GM21619 (cell line): ENCODE results near the gene RAD9A.

Experiments
- ATAC-seq: cut with Tn5 transposase; IDR thresholded peaks from one replicate; pipeline ENCODE4 v1.9.1; 2021; ENCODE audit not compliant: unreplicated experiment

RAD9A gene

GRCh38 chr11:67438158-67438902, 46.5 kb downstream of the RAD9A start:
- ATAC-seq: no peak

- ATAC-seq: no peak
Observed at GRCh38 chr11:67439321-67440228, 47.8 kb downstream of the RAD9A start.

DNA sequence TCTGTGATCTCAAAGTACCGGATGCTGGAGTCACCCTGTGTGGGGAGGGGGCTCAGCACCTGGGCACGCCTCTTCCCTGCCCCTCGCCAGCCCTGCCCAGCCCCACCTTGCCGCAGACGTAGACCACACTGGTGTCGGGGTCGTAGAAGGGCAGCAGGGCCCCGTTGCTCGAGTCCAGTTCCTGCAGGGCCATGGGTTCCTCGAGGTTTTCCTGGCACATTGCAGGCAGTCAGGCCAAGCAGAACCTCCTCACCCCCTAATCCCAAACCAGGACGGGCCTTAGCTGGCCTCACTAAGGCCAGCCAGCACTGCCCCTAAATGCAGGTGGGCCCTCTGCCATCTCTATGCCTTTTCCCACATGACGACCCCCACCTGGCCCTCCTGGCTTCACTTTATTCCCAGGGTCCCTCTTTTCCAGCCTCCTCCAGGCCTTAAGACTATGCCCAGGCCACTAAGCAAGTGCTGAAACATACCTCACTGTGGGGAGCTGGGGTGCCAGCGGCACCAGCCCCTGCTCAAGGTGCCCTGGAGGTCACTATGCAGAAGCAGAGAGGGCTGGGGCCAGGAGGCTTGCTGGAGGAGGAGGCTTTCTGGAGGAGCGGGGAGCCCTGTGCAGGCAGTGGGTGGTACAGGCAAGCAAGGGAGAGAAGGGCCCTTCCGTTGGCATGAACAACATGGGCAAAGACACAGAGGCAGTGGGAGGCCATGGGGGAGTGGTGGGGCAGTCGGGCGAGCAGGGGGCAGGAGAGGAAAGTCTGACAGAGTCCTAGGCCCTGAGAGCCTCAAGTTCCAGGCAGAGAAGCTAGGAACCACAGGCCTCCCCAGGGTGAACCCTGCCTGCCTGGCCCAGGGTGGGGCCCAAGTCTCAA, 48.7 kb downstream of the RAD9A start:
- no peak for ATAC-seq

DNA sequence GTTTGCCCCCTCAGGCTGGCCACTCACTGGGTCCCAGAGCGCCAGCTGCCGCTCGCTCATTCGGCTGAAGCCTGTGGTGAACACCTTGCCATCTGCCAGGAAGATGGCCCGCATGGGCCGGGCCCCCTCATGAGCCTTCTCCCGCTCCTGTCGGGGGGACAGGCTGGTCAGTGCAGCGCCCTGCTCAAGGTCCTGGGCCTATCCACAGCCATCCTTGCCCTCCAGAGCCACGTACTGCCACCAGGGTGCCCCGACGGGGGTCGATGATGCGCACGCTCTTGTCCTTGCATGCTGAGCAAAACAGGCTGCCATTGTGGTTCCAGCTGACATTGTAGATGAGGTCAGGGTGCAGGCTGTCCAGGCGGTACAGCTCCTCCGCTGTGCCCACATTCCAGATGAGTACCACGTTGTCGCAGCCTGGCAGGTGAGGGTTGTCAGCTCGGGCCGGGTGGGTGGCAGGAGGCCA, 49.3 kb downstream of the RAD9A start:
- ATAC-seq: no peak

GRCh38 chr11:67441731-67442351, 50.1 kb downstream of the RAD9A start:
- no peak for ATAC-seq

DNA sequence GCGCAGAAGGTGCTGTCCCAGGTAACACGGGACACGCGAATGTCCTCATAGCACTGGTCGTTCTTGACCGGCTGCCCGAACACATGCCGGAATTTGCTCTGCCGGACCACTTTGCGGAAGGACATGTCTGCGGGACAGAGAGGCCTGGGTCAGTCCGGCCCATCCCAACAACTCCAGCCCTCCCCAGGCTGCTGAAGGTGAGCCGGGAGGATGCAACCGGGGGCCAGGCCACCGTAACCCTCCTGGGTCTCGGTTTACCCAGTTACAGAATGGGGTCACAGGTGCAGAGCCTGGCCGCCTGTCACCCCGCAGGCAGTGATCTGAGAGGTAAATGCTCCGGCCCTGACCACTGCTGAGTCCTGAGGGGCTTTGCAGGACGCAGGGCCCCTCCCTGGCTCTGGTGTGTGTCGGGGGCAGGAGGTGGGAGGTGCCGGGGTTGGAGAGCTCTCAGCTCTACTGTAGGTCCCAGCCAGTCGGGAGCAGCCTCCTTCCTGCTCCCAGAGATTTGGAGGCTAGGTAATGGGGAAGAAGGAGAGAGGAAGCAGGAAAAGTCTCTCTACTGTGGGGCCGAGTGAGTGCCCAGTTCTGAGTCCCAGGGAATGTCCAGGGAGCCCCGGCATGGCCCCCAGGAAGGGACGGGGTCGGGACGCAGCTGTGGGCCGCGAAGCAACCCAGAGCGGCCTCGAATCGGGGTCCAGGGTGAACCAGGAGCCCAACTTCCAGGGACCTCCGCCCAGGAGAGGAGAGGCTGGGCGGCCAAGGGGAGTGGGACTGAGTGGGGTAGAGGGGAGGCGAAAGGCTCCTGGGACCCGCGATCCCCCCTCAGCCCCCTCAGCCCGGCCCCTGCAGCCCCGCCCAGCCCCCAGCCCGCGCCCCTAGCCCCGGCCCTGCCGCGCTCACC, 51.0 kb downstream of the RAD9A start:
- ATAC-seq: no peak

DNA sequence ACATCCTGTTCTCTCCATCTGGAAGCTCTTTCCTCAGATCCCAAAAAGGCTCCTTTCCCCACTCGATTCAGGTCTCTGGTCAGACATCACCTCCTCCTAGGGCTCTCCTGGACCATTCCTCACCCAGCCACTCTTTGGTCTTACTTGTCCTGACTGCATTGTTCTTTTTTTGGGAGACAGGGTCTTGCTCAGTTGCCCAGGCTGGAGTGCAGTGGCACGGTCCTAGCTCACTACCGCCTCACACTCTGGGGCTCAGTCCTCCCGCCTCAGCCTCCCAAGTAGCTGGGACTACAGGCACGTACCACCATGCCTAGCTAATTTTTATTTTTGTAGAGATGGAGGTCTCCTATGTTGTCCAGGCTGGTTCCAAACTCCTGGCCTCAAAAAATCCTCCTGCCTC, 53.7 kb downstream of the RAD9A start:
- ATAC-seq: no peak
